ENCODE results near the gene MYB.
"Not testable (repeated sequence)": the region's sequence is repeated elsewhere in the genome, so short reads cannot be mapped to it uniquely, and the experiment has no call there.

MYB gene

DNA sequence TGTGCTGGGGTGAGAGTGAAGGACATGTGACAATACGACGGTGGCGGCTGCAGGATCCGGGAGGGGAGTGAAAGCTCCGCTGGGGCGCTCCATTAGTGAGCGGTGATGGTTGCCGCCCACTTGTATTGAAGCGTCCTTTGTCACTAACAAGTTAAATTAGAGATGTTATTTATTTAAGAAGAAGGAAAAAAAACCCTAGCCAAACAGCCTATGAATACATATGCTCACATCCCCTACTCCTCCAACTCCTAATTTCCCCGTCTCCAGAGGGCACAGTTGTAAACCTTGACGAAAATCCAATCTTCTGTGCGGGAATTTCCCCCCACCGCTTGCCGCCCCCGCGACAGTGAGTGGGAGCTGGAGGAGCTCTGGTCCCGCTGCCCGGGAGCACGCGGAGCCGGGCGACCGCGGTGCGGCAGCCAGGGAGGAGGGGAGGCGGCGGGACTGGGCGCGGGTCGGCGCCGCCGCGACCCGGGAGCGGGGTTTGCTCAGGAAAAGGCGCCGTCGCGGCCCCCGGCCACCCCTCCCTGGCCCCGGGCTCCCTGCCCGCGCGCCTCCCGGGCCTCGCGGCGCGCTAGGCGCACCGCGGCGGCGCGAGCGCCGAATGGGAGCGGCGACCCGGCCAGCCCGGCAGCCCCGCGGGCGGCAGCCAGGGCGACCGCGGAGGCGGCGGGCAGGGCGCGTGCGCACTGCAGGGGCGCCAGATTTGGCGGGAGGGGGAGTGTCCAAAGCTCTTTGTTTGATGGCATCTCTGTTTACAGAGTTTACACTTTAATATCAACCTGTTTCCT is at the start of gene MYB:
Gene MYB, plus strand, starts transcription at position 767 of the 791 bp plus-strand sequence. CDS start 206 bp downstream, outside the sequence.
- H3K4me1 Mint-ChIP-seq (ENCODE audit: low read depth): peaks cover 48% of the 10 kb centered on the region
- peak within 1 kb of the TSS; percentile 94 for H3K4me3 Mint-ChIP-seq
- no peaks in the 10 kb centered on the region for H3K9me3 Mint-ChIP-seq
- H3K36me3 Mint-ChIP-seq (ENCODE audit: low read depth): peaks cover 17% of the 10 kb centered on the region
- peak within 1 kb of the TSS; percentile 97 for H3K27ac Mint-ChIP-seq
- no peaks in the 10 kb centered on the region for H3K27me3 Mint-ChIP-seq (ENCODE audit: low read depth)
- peak; percentile 85 for DNase-seq (ENCODE audit: low spot score)

- Mint-ChIP-seq H3K27ac (no peak overlapping the region), H3K36me3 (ENCODE audit: low read depth) (peaks cover 3% of the 10 kb centered on the region), H3K4me3 (no peak overlapping the region), H3K9me3 (no peaks in the 10 kb centered on the region), H3K4me1 (ENCODE audit: low read depth) (peaks cover 54% of the 10 kb centered on the region), H3K27me3 (ENCODE audit: low read depth) (no peaks in the 10 kb centered on the region)
- DNase-seq (ENCODE audit: low spot score): no peak
Measured at GRCh38 chr6:135132776-135133175, 48.3 kb upstream of the MYB start.

DNA sequence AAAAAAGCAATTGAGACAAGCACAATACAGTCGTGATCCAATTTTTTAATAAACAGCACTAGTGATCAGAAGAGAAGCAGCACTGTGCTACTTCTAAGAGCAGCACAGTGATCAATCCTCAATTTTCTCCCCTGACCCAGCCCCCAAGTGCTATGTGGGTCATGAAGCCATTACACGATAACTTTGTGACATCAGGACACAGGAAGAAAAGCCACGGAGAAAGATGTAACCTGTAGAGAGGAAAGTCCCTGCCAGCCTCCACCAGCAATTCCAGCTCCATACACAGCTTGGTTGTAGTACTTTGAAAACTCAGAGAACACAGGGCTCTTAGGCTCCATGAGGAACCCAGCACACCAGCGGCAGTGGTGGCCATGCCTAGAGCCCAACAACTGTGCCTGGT is 45.3 kb upstream of the MYB start:
- no peak overlapping the region for H3K27ac Mint-ChIP-seq
- no peaks in the 10 kb centered on the region for H3K36me3 Mint-ChIP-seq (ENCODE audit: low read depth)
- no peak overlapping the region for H3K4me3 Mint-ChIP-seq
- no peaks in the 10 kb centered on the region for H3K27me3 Mint-ChIP-seq (ENCODE audit: low read depth)
- no peaks in the 10 kb centered on the region for H3K9me3 Mint-ChIP-seq
- peaks cover 34% of the 10 kb centered on the region for H3K4me1 Mint-ChIP-seq (ENCODE audit: low read depth)
- DNase-seq (ENCODE audit: low spot score): no peak

- Mint-ChIP-seq H3K4me1 (ENCODE audit: low read depth) (peaks cover 36% of the 10 kb centered on the region), H3K4me3 (no peak overlapping the region), H3K36me3 (ENCODE audit: low read depth) (no peaks in the 10 kb centered on the region), H3K9me3 (no peaks in the 10 kb centered on the region), H3K27me3 (ENCODE audit: low read depth) (no peaks in the 10 kb centered on the region), H3K27ac (no peak overlapping the region)
- DNase-seq (ENCODE audit: low spot score): no peak
Measured at GRCh38 chr6:135137826-135138225, 43.3 kb upstream of the MYB start.

DNA sequence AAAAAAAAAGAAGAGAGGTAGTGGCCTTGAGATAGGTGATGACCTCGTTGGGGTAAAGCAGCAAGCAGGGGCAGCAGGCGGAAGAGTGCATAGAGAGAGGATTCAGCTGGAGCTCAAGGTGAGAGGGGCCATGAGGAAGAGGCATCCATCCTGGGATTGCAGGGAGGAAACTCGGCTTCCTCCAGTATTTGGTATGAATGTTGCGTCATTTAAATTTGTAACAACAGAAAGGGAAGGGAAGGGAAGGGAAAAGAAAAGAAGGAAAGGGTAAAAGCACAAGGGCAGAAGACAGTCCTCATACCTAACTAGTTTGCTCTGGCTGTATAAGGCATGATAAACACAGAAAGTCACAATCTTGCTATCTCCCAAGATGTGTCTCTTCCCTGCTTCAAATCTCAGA is 39.9 kb upstream of the MYB start:
- H3K36me3 Mint-ChIP-seq (ENCODE audit: low read depth): no peaks in the 10 kb centered on the region

GRCh38 chr6:135141728-135142127 is 39.4 kb upstream of the MYB start:
- Mint-ChIP-seq H3K4me3 (no peak overlapping the region), H3K27ac (peak overlapping the region; percentile 7), H3K4me1 (ENCODE audit: low read depth) (peaks cover 53% of the 10 kb centered on the region), H3K9me3 (no peaks in the 10 kb centered on the region), H3K36me3 (ENCODE audit: low read depth) (no peaks in the 10 kb centered on the region), H3K27me3 (ENCODE audit: low read depth) (no peaks in the 10 kb centered on the region)
- no peak for DNase-seq (ENCODE audit: low spot score)

More for the DNA sequence above, 39.9 kb upstream of the MYB start:
- H3K27ac Mint-ChIP-seq: no peak overlapping the region
- peaks cover 51% of the 10 kb centered on the region for H3K4me1 Mint-ChIP-seq (ENCODE audit: low read depth)
- H3K4me3 Mint-ChIP-seq: no peak overlapping the region
- DNase-seq (ENCODE audit: low spot score): no peak
- no peaks in the 10 kb centered on the region for H3K9me3 Mint-ChIP-seq
- H3K27me3 Mint-ChIP-seq (ENCODE audit: low read depth): no peaks in the 10 kb centered on the region

GRCh38 chr6:135142232-135142631 is 38.9 kb upstream of the MYB start:
- H3K9me3 Mint-ChIP-seq; H3K36me3 Mint-ChIP-seq (ENCODE audit: low read depth); DNase-seq (ENCODE audit: low spot score); H3K4me3 Mint-ChIP-seq; H3K27me3 Mint-ChIP-seq (ENCODE audit: low read depth): not testable (repeated sequence)
- Mint-ChIP-seq H3K4me1 (ENCODE audit: low read depth) (peaks cover 50% of the 10 kb centered on the region), H3K27ac (peak overlapping the region; percentile 7)

DNA sequence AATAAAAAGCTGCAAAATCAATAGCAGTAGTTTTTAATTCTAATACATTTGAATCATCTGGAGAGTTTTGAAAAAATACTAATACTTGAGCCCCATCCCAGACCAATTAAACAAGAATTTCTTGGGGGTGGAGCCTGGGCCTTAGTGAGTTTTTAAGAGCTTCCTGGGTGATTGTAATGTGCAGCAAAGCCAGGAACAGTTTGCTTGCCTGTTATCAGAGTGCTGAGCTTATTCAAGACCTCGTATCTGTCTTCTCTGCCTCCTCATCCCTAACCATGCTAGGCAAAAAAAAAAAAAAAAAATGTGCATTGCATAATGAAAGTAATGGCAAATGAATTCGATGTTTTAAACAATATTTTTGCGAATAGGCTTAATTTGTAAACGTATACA is 36.4 kb upstream of the MYB start:
- DNase-seq (ENCODE audit: low spot score): no peak
- peak overlapping the region; percentile 95 for H3K27ac Mint-ChIP-seq
- no peaks in the 10 kb centered on the region for H3K27me3 Mint-ChIP-seq (ENCODE audit: low read depth)
- H3K4me1 Mint-ChIP-seq (ENCODE audit: low read depth): peaks cover 66% of the 10 kb centered on the region
- H3K9me3 Mint-ChIP-seq: no peaks in the 10 kb centered on the region
- peaks cover 6% of the 10 kb centered on the region for H3K36me3 Mint-ChIP-seq (ENCODE audit: low read depth)
- H3K4me3 Mint-ChIP-seq: peak overlapping the region; percentile 81

GRCh38 chr6:135145063-135145800 is 35.9 kb upstream of the MYB start:
- Mint-ChIP-seq H3K36me3 (ENCODE audit: low read depth) (peaks cover 6% of the 10 kb centered on the region), H3K9me3 (no peaks in the 10 kb centered on the region), H3K4me3 (peak overlapping the region; percentile 81), H3K27me3 (ENCODE audit: low read depth) (no peaks in the 10 kb centered on the region), H3K27ac (peak overlapping the region; percentile 95), H3K4me1 (ENCODE audit: low read depth) (peaks cover 66% of the 10 kb centered on the region)
- no peak for DNase-seq (ENCODE audit: low spot score)

GRCh38 chr6:135146162-135146934 is 34.8 kb upstream of the MYB start:
- no peak for DNase-seq (ENCODE audit: low spot score)
- Mint-ChIP-seq H3K27ac (peak overlapping the region; percentile 95), H3K4me1 (ENCODE audit: low read depth) (peaks cover 62% of the 10 kb centered on the region)

GRCh38 chr6:135147637-135148592 is 33.2 kb upstream of the MYB start:
- Mint-ChIP-seq H3K4me3 (peak overlapping the region; percentile 11), H3K9me3 (peaks cover 14% of the 10 kb centered on the region), H3K27ac (peak overlapping the region; percentile 76), H3K4me1 (ENCODE audit: low read depth) (peaks cover 57% of the 10 kb centered on the region), H3K27me3 (ENCODE audit: low read depth) (no peaks in the 10 kb centered on the region), H3K36me3 (ENCODE audit: low read depth) (peaks cover 16% of the 10 kb centered on the region)
- DNase-seq (ENCODE audit: low spot score): no peak

More at GRCh38 chr6:135146162-135146934, 34.8 kb upstream of the MYB start:
- H3K9me3 Mint-ChIP-seq: peaks cover 4% of the 10 kb centered on the region
- H3K4me3 Mint-ChIP-seq: peak overlapping the region; percentile 81
- peaks cover 12% of the 10 kb centered on the region for H3K36me3 Mint-ChIP-seq (ENCODE audit: low read depth)
- H3K27me3 Mint-ChIP-seq (ENCODE audit: low read depth): no peaks in the 10 kb centered on the region

DNA sequence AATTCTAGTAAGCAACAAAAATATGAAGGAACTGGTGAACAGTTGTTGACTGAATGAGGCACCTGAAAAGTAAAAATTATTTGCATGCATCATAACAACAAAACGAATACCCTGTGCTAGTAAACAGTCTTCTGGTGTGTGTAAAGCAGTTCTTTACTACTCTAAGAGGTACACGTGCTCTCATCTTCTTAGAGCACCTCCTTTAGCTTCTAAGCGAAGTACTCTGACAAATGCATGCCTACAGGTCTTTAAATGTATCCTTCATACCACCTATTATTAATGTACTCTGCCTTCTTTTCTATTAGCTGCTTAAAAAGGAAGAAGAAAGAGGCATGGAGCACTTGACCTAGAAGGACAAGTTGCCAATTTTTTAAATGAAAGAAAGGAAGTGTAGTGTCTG is 32.2 kb upstream of the MYB start:
- no peak for DNase-seq (ENCODE audit: low spot score)
- Mint-ChIP-seq H3K36me3 (ENCODE audit: low read depth) (peaks cover 24% of the 10 kb centered on the region), H3K9me3 (peaks cover 23% of the 10 kb centered on the region), H3K4me3 (peak overlapping the region; percentile 59), H3K27me3 (ENCODE audit: low read depth) (no peaks in the 10 kb centered on the region), H3K4me1 (ENCODE audit: low read depth) (peaks cover 57% of the 10 kb centered on the region), H3K27ac (peak overlapping the region; percentile 85)

DNA sequence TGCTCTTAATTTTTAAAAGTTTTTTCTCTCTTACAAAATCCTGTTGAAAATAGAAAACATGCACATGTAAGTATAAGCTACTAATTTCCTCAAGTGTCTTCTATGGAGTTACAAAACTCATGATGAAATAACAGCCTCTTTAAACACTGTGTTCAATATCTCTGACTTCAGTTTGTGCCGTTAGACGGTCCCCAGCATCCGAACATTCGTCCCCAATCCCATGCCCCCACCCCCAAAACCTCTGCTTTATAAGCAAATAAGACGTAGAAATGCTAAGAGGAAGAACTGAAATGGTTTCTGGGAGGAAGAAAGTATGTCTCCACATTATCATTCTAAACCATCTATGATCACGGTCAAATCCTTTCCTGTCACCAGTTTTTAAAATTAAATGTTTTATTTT is 31.7 kb upstream of the MYB start:
- DNase-seq (ENCODE audit: low spot score): no peak
- peak overlapping the region; percentile 59 for H3K4me3 Mint-ChIP-seq
- H3K27ac Mint-ChIP-seq: peak overlapping the region; percentile 85
- H3K4me1 Mint-ChIP-seq (ENCODE audit: low read depth): peaks cover 53% of the 10 kb centered on the region
- H3K27me3 Mint-ChIP-seq (ENCODE audit: low read depth): no peaks in the 10 kb centered on the region
- H3K36me3 Mint-ChIP-seq (ENCODE audit: low read depth): peaks cover 27% of the 10 kb centered on the region
- peaks cover 26% of the 10 kb centered on the region for H3K9me3 Mint-ChIP-seq

All from T-helper 2 cell treated with Interferon-gamma antibody and Interleukin-4, amounts not matched to agents 5 μg/mL and 100 μg/mL, for 36 hours (primary cell).